Ishikawa (cell line): ENCODE data around the gene CLTC.

ENCODE experiments used
- EGR1 ChIP-seq: IDR thresholded peaks from 2 replicates; pipeline ENCODE4 v1.6.1; 2012
- EP300 ChIP-seq: IDR thresholded peaks from 2 replicates; pipeline ENCODE4 v1.6.1; 2012; ENCODE audit warnings: borderline replicate concordance
- NFIC ChIP-seq: IDR thresholded peaks from 2 replicates; pipeline ENCODE4 v1.6.1; 2012
- YY1 ChIP-seq: IDR thresholded peaks from 2 replicates; pipeline ENCODE4 v1.6.1; 2012; ENCODE audit warnings: low read depth
- TF ChIP-seq, protein P1 (sequence below): IDR thresholded peaks from 2 replicates; pipeline ENCODE4 v1.6.1; 2012
- TF ChIP-seq, protein P2 (sequence below): IDR thresholded peaks from 2 replicates; pipeline ENCODE4 v1.6.1; 2012; ENCODE audit warnings: low read depth, mild to moderate bottlenecking

DNA sequence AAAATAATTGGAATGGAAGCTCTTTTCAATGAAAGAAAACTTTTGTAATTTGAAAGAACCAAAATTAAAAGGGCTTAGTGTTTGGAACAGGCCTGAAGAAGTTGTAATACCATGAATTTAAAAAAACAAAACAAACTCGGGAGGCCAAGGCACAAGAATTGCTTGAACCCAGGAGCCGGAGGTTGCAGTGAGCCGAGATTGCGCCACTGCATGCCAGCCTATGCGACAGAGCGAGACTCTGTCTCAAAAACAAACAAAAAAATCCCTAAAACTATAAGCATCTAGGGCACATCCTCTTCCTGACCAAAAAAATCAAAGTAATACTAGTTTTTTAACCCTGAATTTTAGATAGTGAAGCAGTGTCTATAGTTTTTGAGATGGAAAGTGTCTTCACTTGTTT lies 12.7 kb downstream of the CLTC start:
- TF ChIP-seq EGR1 (no peak), NFIC (no peak), EP300 (no peak), YY1 (no peak)
- TF ChIP-seq, protein P1, sequence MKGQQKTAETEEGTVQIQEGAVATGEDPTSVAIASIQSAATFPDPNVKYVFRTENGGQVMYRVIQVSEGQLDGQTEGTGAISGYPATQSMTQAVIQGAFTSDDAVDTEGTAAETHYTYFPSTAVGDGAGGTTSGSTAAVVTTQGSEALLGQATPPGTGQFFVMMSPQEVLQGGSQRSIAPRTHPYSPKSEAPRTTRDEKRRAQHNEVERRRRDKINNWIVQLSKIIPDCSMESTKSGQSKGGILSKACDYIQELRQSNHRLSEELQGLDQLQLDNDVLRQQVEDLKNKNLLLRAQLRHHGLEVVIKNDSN, result no peak
- TF ChIP-seq, protein P2, sequence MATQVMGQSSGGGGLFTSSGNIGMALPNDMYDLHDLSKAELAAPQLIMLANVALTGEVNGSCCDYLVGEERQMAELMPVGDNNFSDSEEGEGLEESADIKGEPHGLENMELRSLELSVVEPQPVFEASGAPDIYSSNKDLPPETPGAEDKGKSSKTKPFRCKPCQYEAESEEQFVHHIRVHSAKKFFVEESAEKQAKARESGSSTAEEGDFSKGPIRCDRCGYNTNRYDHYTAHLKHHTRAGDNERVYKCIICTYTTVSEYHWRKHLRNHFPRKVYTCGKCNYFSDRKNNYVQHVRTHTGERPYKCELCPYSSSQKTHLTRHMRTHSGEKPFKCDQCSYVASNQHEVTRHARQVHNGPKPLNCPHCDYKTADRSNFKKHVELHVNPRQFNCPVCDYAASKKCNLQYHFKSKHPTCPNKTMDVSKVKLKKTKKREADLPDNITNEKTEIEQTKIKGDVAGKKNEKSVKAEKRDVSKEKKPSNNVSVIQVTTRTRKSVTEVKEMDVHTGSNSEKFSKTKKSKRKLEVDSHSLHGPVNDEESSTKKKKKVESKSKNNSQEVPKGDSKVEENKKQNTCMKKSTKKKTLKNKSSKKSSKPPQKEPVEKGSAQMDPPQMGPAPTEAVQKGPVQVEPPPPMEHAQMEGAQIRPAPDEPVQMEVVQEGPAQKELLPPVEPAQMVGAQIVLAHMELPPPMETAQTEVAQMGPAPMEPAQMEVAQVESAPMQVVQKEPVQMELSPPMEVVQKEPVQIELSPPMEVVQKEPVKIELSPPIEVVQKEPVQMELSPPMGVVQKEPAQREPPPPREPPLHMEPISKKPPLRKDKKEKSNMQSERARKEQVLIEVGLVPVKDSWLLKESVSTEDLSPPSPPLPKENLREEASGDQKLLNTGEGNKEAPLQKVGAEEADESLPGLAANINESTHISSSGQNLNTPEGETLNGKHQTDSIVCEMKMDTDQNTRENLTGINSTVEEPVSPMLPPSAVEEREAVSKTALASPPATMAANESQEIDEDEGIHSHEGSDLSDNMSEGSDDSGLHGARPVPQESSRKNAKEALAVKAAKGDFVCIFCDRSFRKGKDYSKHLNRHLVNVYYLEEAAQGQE, result no peak
